Upper lobe of left lung (tissue), 4 donors: ENCODE results near the gene VOPP1.

ENCODE experiments used
- POLR2A ChIP-seq, 4 donors: fragments of 450-650 bp; IDR thresholded peaks; one replicate each; pipeline ENCODE4 v1.5.1; 2016 to 2017; ENCODE audit warnings: antibody characterized with exemption in 4 of 4, mild to moderate bottlenecking in 2 of 4
- POLR2AphosphoS5 ChIP-seq, 2 donors: sonication (generic); formaldehyde crosslinking; IDR thresholded peaks; one replicate each; pipeline ENCODE4 v1.5.1; 2017; ENCODE audit warnings: antibody characterized with exemption in 2 of 2
- TF ChIP-seq, protein P1 (sequence below), 6 experiments: fragments of 450-650 bp in 4 of 6; fragments of 200-600 bp in 2 of 6; sonication (generic) in 2 of 6; IDR thresholded peaks; one replicate each; pipeline ENCODE4 v1.5.1; 2016 to 2019; ENCODE audit warnings: antibody characterized with exemption in 6 of 6

DNA sequence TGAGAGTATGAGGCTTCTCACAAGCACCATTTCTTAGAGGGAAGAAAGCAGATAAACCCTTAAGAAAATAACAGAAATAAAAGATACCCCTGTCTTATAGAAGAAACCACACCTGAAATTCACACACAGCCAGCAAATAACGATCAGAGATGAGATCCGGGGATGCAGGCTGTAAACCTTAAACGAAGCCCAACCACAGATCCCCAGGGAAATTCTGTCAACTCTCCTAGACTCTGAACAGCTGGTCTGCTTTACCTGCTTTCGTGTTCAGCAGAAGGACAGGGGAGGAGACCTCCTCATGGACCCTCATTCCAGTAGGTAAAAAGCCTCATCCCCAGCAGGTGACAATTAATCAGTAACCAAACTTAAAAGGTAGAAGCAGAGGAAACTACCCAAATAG, 45.0 kb downstream of the VOPP1 start:
- TF ChIP-seq, protein P1, sequence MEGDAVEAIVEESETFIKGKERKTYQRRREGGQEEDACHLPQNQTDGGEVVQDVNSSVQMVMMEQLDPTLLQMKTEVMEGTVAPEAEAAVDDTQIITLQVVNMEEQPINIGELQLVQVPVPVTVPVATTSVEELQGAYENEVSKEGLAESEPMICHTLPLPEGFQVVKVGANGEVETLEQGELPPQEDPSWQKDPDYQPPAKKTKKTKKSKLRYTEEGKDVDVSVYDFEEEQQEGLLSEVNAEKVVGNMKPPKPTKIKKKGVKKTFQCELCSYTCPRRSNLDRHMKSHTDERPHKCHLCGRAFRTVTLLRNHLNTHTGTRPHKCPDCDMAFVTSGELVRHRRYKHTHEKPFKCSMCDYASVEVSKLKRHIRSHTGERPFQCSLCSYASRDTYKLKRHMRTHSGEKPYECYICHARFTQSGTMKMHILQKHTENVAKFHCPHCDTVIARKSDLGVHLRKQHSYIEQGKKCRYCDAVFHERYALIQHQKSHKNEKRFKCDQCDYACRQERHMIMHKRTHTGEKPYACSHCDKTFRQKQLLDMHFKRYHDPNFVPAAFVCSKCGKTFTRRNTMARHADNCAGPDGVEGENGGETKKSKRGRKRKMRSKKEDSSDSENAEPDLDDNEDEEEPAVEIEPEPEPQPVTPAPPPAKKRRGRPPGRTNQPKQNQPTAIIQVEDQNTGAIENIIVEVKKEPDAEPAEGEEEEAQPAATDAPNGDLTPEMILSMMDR (IDR thresholded peaks at IDR 0.05): no peak
- no peak for TF ChIP-seq POLR2A (IDR thresholded peaks at IDR 0.05)
- no peak for TF ChIP-seq POLR2AphosphoS5 (IDR thresholded peaks at IDR 0.05)
